Endothelial cell of umbilical vein (primary cell): ENCODE measurements around the gene STPG4. TPM values are rescaled to one million over a fixed set of nuclear protein-coding genes. Genes with fewer than 3 reads are reported as not detected.

ENCODE experiments used
- BruUV-seq: library from RNA; stranded (reverse); fragments of 400-500 nt; replicated peaks from 2 replicates; lab custom pipeline; 2021; lab: Mats Ljungman, UMichigan
- CTCF ChIA-PET: fragments of 300-600, 350-600 bp; sonication (Branson Sonifier 250); formaldehyde crosslinking; loops from one replicate; lab custom pipeline; 2021; ENCODE audit warnings: antibody characterized with exemption, inconsistent platforms; lab: Charles Lee
- POLR2A ChIA-PET: fragments of 300-600, 350-600 bp; sonication (Branson Sonifier 250); formaldehyde crosslinking; loops from one replicate; lab custom pipeline; 2021; ENCODE audit warnings: antibody characterized with exemption, inconsistent platforms; lab: Charles Lee
- DNase-seq: peaks from one replicate; pipeline ENCODE4 v3.0.0-alpha.2; 2011; ENCODE audit warnings: low read depth, low spot score
- FAIRE-seq: peaks from 2 replicates; lab custom pipeline; 2011; peaks lifted over from hg19 to GRCh38; lab: Jason Lieb, UNC
- H2AFZ ChIP-seq: 2 replicates; pipeline ENCODE4 v1.6.0; 2012; ENCODE audit warnings: low read depth, low read length, control low read depth, inconsistent platforms
- H3K27ac ChIP-seq: 2 replicates; pipeline ENCODE4 v1.5.1; 2011; ENCODE audit warnings: low read depth, mild to moderate bottlenecking, control low read depth, low read length, moderate library complexity; ENCODE audit not compliant: insufficient read depth
- H3K27me3 ChIP-seq, 2 experiments: 2 replicates each; pipeline versions ENCODE4 v1.6.0 to v1.6.1; 2011; ENCODE audit warnings: low read length in 2 of 2, mixed read lengths in 1 of 2; ENCODE audit not compliant: control insufficient read depth in 2 of 2, insufficient read depth in 2 of 2
- H3K36me3 ChIP-seq, 2 experiments: 2 replicates in 1 of 2; 3 replicates in 1 of 2; pipeline ENCODE4 v1.5.1; 2011; ENCODE audit warnings: low read length in 2 of 2, mild to moderate bottlenecking in 1 of 2, moderate library complexity in 1 of 2; ENCODE audit not compliant: control insufficient read depth in 2 of 2, insufficient read depth in 2 of 2; ENCODE audit errors: extremely low read depth in 1 of 2
- H3K4me1 ChIP-seq: 3 replicates; pipeline ENCODE4 v1.5.1; 2011; ENCODE audit warnings: mild to moderate bottlenecking, low read length; ENCODE audit not compliant: control insufficient read depth, insufficient read depth; ENCODE audit errors: extremely low read depth
- H3K4me2 ChIP-seq: 2 replicates; pipeline ENCODE4 v1.6.1; 2011; ENCODE audit warnings: low read length, control low read depth, mixed read lengths; ENCODE audit not compliant: insufficient read depth
- H3K4me3 ChIP-seq, 3 experiments: fragments of 200-600 bp in 1 of 3; sonication (generic), shearing (Covaris generic) in 1 of 3; replicated peaks in 1 of 3; 2 replicates each; pipeline ENCODE4 v1.5.1; 2011 to 2016; ENCODE audit warnings: control low read depth in 3 of 3, low read length in 3 of 3, mild to moderate bottlenecking in 2 of 3, inconsistent platforms in 1 of 3, low read depth in 1 of 3, moderate library complexity in 1 of 3; ENCODE audit not compliant: insufficient read depth in 1 of 3
- H3K79me2 ChIP-seq: 2 replicates; pipeline ENCODE4 v1.6.0; 2012; ENCODE audit warnings: low read length, inconsistent platforms; ENCODE audit not compliant: control insufficient read depth, insufficient read depth
- H3K9ac ChIP-seq: replicated peaks from 2 replicates; pipeline ENCODE3; 2011; ENCODE audit warnings: low read length, control low read depth; ENCODE audit not compliant: insufficient read depth; ENCODE audit errors: extremely low read depth
- H3K9me1 ChIP-seq: replicated peaks from 3 replicates; pipeline ENCODE4 v1.6.0; 2011; ENCODE audit warnings: mild to moderate bottlenecking, low read length; ENCODE audit not compliant: control insufficient read depth, insufficient read depth; ENCODE audit errors: extremely low read depth
- H3K9me3 ChIP-seq: replicated peaks from 2 replicates; pipeline ENCODE4 v1.5.1; 2012; ENCODE audit warnings: low read length, inconsistent platforms; ENCODE audit not compliant: control insufficient read depth, insufficient read depth
- H4K20me1 ChIP-seq: replicated peaks from 2 replicates; pipeline ENCODE3; 2011; ENCODE audit warnings: mild to moderate bottlenecking, low read length; ENCODE audit not compliant: control insufficient read depth, insufficient read depth; ENCODE audit errors: extremely low read depth
- CTCF ChIP-seq, 2 donors: IDR thresholded peaks; 1 replicate in 1 of 2; 2 replicates in 1 of 2; pipeline ENCODE4 v1.5.1; 2011; ENCODE audit warnings: low read length in 2 of 2, mild to moderate bottlenecking in 2 of 2, moderate library complexity in 2 of 2, control low read depth in 1 of 2, inconsistent platforms in 1 of 2, low read depth in 1 of 2; ENCODE audit not compliant: insufficient read depth in 1 of 2; ENCODE audit errors: extremely low read depth in 1 of 2
- FOS ChIP-seq: IDR thresholded peaks from 2 replicates; pipeline ENCODE4 v1.6.1; 2011; ENCODE audit warnings: mild to moderate bottlenecking, low read length, moderate library complexity, borderline replicate concordance; ENCODE audit not compliant: insufficient read depth
- GATA2 ChIP-seq: IDR thresholded peaks from 2 replicates; pipeline ENCODE4 v1.7.0; 2011; ENCODE audit warnings: low read depth, mild to moderate bottlenecking, moderate library complexity, mixed read lengths, low read length; ENCODE audit not compliant: insufficient read length, insufficient read depth
- JUN ChIP-seq: IDR thresholded peaks from 2 replicates; pipeline ENCODE4 v1.6.1; 2011; ENCODE audit warnings: borderline replicate concordance, low read depth; ENCODE audit not compliant: insufficient read length, insufficient read depth
- MYC ChIP-seq: IDR thresholded peaks from one replicate; pipeline ENCODE4 v1.6.1; 2011; ENCODE audit warnings: mild to moderate bottlenecking, low read depth, low read length
- POLR2A ChIP-seq: IDR thresholded peaks from 2 replicates; pipeline ENCODE4 v1.6.1; 2012; ENCODE audit warnings: low read depth, mild to moderate bottlenecking, control low read depth, low read length
- POLR2AphosphoS5 ChIP-seq: IDR thresholded peaks from 2 replicates; pipeline ENCODE4 v1.6.1; 2012; ENCODE audit warnings: low read depth, mild to moderate bottlenecking, control low read depth, low read length, moderate library complexity; ENCODE audit not compliant: insufficient read depth
- dilution Hi-C: fragments of 300-500 bp; cut with MboI; formaldehyde crosslinking; loops from one replicate; pipeline ENCODE4 v1.15.0; 2019; ENCODE audit warnings: low sequenced_read_pairs; ENCODE audit not compliant: extremely low pct_ligation_motif_present
- intact Hi-C: fragments of 100-400 bp; cut with micrococcal nuclease; formaldehyde crosslinking; loops from one replicate; pipeline ENCODE4 v1.10.0; 2022
- polyA plus RNA-seq, 4 experiments: library from polyadenylated mRNA; depleted of rRNA in 3 of 4; stranded (reverse) in 3 of 4; unstranded in 1 of 4; fragments of >200 nt; gene quantifications; 2 replicates each; pipeline versions ENCODE4 v1.2.1 to v1.2.3, GENCODE V29; 2011 to 2012; ENCODE audit warnings: missing spikeins in 1 of 4
- total RNA-seq: library from RNA; stranded (reverse); gene quantifications from 2 replicates; pipeline ENCODE4 v1.2.3, GENCODE V29; 2021
- TF ChIP-seq, protein P1 (sequence below): IDR thresholded peaks from 2 replicates; pipeline ENCODE4 v1.6.1; 2011; ENCODE audit not compliant: insufficient read depth, insufficient read length

The STPG4 gene
- total and polyA plus RNA-seq, 2 donors (not counting 3 experiments of a cell fraction or from before 2014, with no cell fraction given): 0.53 TPM; not detected in 1

DNA sequence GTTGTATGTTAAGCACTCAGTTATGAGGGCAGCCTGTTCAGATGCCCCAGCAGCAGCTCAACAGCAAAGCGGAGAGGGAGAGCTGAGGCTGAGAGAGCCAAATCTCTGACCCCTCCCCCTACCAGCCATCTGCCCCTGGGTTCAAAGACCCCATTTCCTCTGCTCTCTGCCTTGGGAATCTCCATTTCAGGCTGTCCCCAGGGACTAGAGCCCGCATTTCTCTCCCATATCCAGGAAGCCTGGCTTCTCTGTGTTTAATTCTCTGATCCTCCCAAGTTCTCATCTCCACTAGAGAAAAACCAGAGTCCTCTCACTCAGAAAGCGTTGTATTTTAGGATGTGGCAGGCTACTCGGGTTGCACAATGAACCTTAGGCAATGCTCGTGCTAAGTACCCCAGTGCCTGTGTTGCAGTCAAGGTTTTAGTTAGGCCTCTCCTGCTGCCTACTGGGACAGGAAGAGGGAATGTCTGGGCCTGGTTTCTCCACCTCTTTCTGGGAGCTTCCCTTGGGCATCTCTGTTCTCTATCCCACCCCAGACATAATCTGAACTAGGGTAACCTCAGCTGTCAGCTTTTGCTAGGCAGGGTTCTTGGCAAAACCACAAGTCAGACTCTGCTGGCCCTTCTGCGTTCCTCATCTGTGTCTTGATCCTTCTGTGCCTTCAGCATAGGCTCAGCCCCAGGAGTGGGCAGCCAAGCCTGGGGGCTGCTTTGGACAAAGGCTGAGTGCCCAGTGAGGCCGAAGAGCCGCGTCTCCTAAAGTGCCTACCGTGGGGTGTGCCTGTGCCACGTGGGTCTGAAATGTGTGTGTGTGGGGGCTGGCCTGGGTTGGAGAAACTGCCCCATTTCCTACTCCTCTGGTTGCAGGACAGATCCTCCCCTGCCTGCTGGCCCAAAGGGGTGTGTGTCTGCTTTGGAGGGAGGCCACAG is 96.8 kb downstream of the STPG4 start:
- Histone ChIP-seq H3K27me3 (no peaks in the 10 kb centered on the region), H3K9me1 (no peaks in the 10 kb centered on the region), H3K27ac (no peak overlapping the region), H3K9ac (no peak overlapping the region), H3K4me1 (no peaks in the 10 kb centered on the region), H4K20me1 (no peaks in the 10 kb centered on the region), H3K9me3 (no peaks in the 10 kb centered on the region), H3K79me2 (no peaks in the 10 kb centered on the region), H2AFZ (no peak overlapping the region), H3K4me3 (no peak overlapping the region), H3K4me2 (no peak overlapping the region), H3K36me3 (no peaks in the 10 kb centered on the region)
- DNase-seq (no peak), FAIRE-seq (no peak)
- intact Hi-C loops (no loop called here), dilution Hi-C loops (no loop called here)
- ChIA-PET CTCF (no interaction called here), POLR2A (no interaction called here)
- no TSS peak for BruUV-seq
- TF ChIP-seq GATA2 (no peak), POLR2A (no peak), POLR2AphosphoS5 (no peak), JUN (no peak), CTCF (IDR thresholded peaks at IDR 0.05; ENCODE audit: extremely low read depth in 1 of 2, insufficient read depth in 1 of 2, low read depth in 1 of 2, low read length in 2 of 2) (no peak), FOS (no peak), MYC (no peak)
- TF ChIP-seq, protein P1, sequence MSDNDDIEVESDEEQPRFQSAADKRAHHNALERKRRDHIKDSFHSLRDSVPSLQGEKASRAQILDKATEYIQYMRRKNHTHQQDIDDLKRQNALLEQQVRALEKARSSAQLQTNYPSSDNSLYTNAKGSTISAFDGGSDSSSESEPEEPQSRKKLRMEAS: no peak
